Tibial nerve (tissue), 3 donors: ENCODE results near the gene TWF1.

Source experiments
- EP300 ChIP-seq, 2 donors: sonication (generic); formaldehyde crosslinking; IDR thresholded peaks; one replicate each; pipeline ENCODE4 v1.6.1; 2017; ENCODE audit warnings: antibody characterized with exemption in 2 of 2, mild to moderate bottlenecking in 1 of 2
- POLR2A ChIP-seq, 2 donors: fragments of 450-650 bp; IDR thresholded peaks; one replicate each; pipeline ENCODE4 v1.6.1; 2017; ENCODE audit warnings: antibody characterized with exemption in 2 of 2, mild to moderate bottlenecking in 2 of 2, moderate library complexity in 2 of 2

DNA sequence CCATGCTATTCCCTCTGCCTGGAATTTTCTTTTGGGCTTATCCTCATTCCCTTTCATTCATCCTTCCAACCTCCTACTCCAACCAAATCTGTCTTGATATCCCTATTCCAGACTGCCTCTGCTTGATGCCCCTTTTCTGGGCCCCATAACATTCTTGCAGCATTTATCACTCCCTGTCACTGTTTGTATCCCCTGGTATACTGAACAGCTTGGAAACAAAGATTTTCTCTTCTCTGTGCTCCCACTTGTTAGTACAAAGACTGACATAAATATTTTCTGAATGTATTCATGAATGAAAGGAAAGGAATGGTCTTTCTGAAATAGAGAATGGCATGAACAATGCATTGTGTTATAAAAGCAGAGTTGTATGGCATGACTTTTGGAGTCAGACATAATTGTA lies 39.8 kb downstream of the TWF1 start:
- TF ChIP-seq EP300 (IDR thresholded peaks at IDR 0.05): no peak
- no peak for TF ChIP-seq POLR2A (IDR thresholded peaks at IDR 0.05)
